ENCODE measurements around the gene SP2. TPM values are rescaled to one million over a fixed set of nuclear protein-coding genes. Genes with fewer than 3 reads are reported as not detected.

The SP2 gene
- total and polyA plus RNA-seq, 2 of the 8 experiments (the other 6 are each of a cell fraction or from before 2014, with no cell fraction given) = 5.6 to 13.8 TPM

- TF ChIP-seq ATF2 (IDR thresholded peaks at IDR 0.05; ENCODE audit: low read length) (no peak), RFX5 (IDR thresholded peaks at IDR 0.05; ENCODE audit: borderline replicate concordance, low read depth, low read length) (no peak), RXRA (IDR thresholded peaks at IDR 0.05; ENCODE audit: insufficient read depth, low read depth, low read length) (no peak), MAX (IDR thresholded peaks at IDR 0.05) (peak; percentile 100), RAD21 (IDR thresholded peaks at IDR 0.05 in 1 of 2, conservative IDR thresholded peaks at IDR 0.05 in 1 of 2; ENCODE audit: low read depth in 2 of 2, low read length in 2 of 2) (peak; percentile 68 to 75; a peak in 3 of 4 replicates), TAF1 (IDR thresholded peaks at IDR 0.05; ENCODE audit: low read depth, low read length) (peak; percentile 82; the same call in 1 of the 2 replicates), ATF3 (IDR thresholded peaks at IDR 0.05; ENCODE audit: insufficient read depth, low read depth, low read length) (no peak), SP1 (IDR thresholded peaks at IDR 0.05; ENCODE audit: low read depth, low read length) (peak; percentile 89), HDAC6 (IDR thresholded peaks at IDR 0.05; ENCODE audit: low read depth, low read length) (no peak), SRF (IDR thresholded peaks at IDR 0.05; ENCODE audit: low read depth, low read length) (0 out of 2 replicates have a peak, but pooled peaks have one; percentile 9), YY1 (IDR thresholded peaks at IDR 0.05; ENCODE audit: low read depth, low read length) (peak; percentile 36; the same call in 1 of the 2 replicates), TEAD4 (IDR thresholded peaks at IDR 0.05; ENCODE audit: low read depth, low read length) (peak; percentile 40; the same call in 1 of the 2 replicates), RNF2 (IDR thresholded peaks at IDR 0.05; ENCODE audit: borderline replicate concordance, low read depth, low read length, missing control alignments, poor library complexity, severe bottlenecking) (no peak), KDM1A (IDR thresholded peaks at IDR 0.05; ENCODE audit: borderline replicate concordance, low read length) (peak; percentile 81; the same call in 1 of the 2 replicates)
Observed at GRCh38 chr17:47970725-47971499, 74.9 kb downstream of the SP2 start, which contains the start of gene CDK5RAP3 (continued).
